ENCODE results near the gene NANOS3. TPM values are rescaled to one million over a fixed set of nuclear protein-coding genes. Genes with fewer than 3 reads are reported as not detected.

NANOS3 gene
- total and polyA plus RNA-seq, 2 experiments from 2014 or later: not detected

DNA sequence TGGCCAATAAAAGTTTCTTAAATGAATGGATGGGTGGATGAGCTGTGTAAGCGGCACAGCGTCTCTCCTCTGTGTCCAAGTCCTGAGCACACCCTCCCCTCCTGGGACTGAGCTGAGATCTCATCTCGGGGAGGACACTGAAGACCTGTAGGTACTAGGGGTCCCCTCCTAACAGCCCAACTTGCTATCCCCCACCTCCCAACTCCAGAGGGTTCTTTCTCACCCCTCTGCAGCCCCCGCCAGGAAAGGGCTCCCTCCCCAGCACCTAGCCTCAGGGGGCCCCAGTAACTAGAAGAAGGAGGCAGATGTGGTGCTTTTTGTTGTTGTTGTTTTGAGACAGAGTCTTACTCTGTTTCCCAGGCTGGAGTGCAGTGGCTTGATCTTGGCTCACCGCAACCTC lies 1.1 kb upstream of the NANOS3 start (continued):
- TF ChIP-seq ZNF462 (CRISPR knock-in tag; IDR thresholded peaks at IDR 0.05) (no peak), NANOG (IDR thresholded peaks at IDR 0.05; ENCODE audit: borderline replicate concordance) (no peak), CREB1 (CRISPR knock-in tag; IDR thresholded peaks at IDR 0.05; ENCODE audit: low read depth) (no peak), CTCF (conservative IDR thresholded peaks at IDR 0.05; ENCODE audit: low read depth in 2 of 2) (no peak)

DNA sequence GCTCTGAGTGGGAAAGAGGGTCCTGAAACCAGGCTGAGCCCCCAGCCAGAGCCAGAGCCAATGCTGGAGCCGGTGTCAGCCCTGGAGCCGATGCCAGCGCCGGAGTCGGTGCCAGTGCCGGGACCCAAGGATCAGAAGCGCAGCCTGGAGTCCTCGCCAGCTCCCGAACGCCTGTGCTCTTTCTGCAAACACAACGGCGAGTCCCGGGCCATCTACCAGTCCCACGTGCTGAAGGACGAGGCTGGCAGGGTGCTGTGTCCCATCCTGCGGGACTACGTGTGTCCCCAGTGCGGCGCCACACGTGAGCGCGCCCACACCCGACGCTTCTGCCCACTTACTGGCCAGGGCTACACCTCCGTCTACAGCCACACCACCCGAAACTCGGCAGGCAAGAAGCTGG lies 369 bp downstream of the NANOS3 start:
- no peaks in the 10 kb centered on the region for H3K9me3 Mint-ChIP-seq
- TF ChIP-seq ETS1 (IDR thresholded peaks at IDR 0.05) (no peak), EZH2phosphoT487 (IDR thresholded peaks at IDR 0.05; ENCODE audit: unreplicated experiment) (no peak), ZNF114 (CRISPR knock-in tag; IDR thresholded peaks at IDR 0.05) (no peak), NANOG (IDR thresholded peaks at IDR 0.05; ENCODE audit: borderline replicate concordance) (no peak), CREB1 (CRISPR knock-in tag; IDR thresholded peaks at IDR 0.05; ENCODE audit: low read depth) (no peak)

More for the DNA sequence above, 369 bp downstream of the NANOS3 start:
- Histone ChIP-seq H2AFZ (no peak overlapping the region), H3K27ac (ENCODE audit: low read depth) (no peak overlapping the region), H3F3A (replicated peaks; ENCODE audit: low read depth) (peaks cover 10% of the 10 kb centered on the region), H3K27me3 (ENCODE audit: insufficient read depth) (peaks cover 54% of the 10 kb centered on the region), H3K36me3 (ENCODE audit: insufficient read depth) (no peaks in the 10 kb centered on the region), H3K4me1 (ENCODE audit: insufficient read depth) (peaks cover 27% of the 10 kb centered on the region), H3K9me2 (ENCODE audit: insufficient read depth) (no peaks in the 10 kb centered on the region), H3K4me3 (no peak overlapping the region), H3K79me2 (replicated peaks; ENCODE audit: insufficient read depth) (no peaks in the 10 kb centered on the region), H3K4me2 (no peak overlapping the region), H4K20me1 (replicated peaks; ENCODE audit: insufficient read depth) (peaks cover 3% of the 10 kb centered on the region; the same call in 1 of the 2 replicates)
- Mint-ChIP-seq H3K27me3 (ENCODE audit: insufficient read depth, low read depth, poor library complexity) (peaks cover 44% of the 10 kb centered on the region), H3K4me3 (no peak overlapping the region), H3K36me3 (ENCODE audit: low read depth) (no peaks in the 10 kb centered on the region), H3K4me1 (peaks cover 29% of the 10 kb centered on the region), H3K27ac (no peak overlapping the region)
- DNase-seq (ENCODE audit: low spot score): no peak
- ATAC-seq: no peak

All from GM23338 (cell line).